Muscle layer of duodenum (tissue), 2 donors: ENCODE measurements around the gene AFF3.
"Not testable (repeated sequence)": the region's sequence is repeated elsewhere in the genome, so short reads cannot be mapped to it uniquely, and the experiment has no call there.

Source experiments
- H3K27ac ChIP-seq: one replicate; pipeline ENCODE4 v1.7.0; 2013; ENCODE audit warnings: mild to moderate bottlenecking, low read length
- H3K27me3 ChIP-seq: one replicate; pipeline ENCODE4 v1.7.0; 2013; ENCODE audit warnings: low read depth, mild to moderate bottlenecking, control low read depth, low read length
- H3K36me3 ChIP-seq, 2 donors: one replicate each; pipeline ENCODE4 v1.7.0; 2013; ENCODE audit warnings: low read length in 2 of 2, control low read depth in 1 of 2, mild to moderate bottlenecking in 1 of 2; ENCODE audit not compliant: insufficient read depth in 2 of 2, control insufficient read depth in 1 of 2
- H3K4me1 ChIP-seq, 2 donors: one replicate each; pipeline ENCODE4 v1.7.0; 2013; ENCODE audit warnings: low read length in 2 of 2, mild to moderate bottlenecking in 2 of 2, control low read depth in 1 of 2, moderate library complexity in 1 of 2; ENCODE audit not compliant: insufficient read depth in 2 of 2, control insufficient read depth in 1 of 2
- H3K4me3 ChIP-seq, 2 donors: one replicate each; pipeline ENCODE4 v1.7.0; 2013; ENCODE audit warnings: low read length in 2 of 2, low read depth in 1 of 2, mild to moderate bottlenecking in 1 of 2
- H3K9me3 ChIP-seq, 2 donors: one replicate each; pipeline ENCODE4 v1.7.0; 2013; ENCODE audit warnings: low read length in 2 of 2, control low read depth in 1 of 2, mild to moderate bottlenecking in 1 of 2; ENCODE audit not compliant: control insufficient read depth in 1 of 2
- donor health status: healthy.

AFF3 gene

DNA sequence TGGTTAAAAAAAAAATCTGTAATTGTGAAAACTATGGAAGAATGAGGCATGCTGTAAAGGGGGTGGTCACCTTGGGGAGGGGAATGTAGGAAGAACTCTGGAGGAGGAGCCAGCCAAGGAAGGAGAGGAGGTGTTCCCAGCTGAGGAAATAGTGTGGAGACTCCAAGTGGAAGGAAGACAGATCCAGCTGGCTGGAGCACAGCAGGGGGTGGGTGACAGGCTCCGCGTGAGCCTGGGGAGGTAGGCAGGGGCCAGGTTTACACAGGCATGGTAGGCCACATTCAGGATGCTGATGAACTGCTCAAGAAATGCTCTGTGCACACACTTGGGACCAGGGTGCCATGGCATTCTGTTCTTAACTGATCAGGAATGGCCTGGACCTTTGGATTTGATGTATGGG, 16.8 kb downstream of the AFF3 start:
- Histone ChIP-seq H3K36me3 (no peaks in the 10 kb centered on the region), H3K9me3 (no peaks in the 10 kb centered on the region), H3K27me3 (no peaks in the 10 kb centered on the region), H3K27ac (no peak overlapping the region), H3K4me3 (no peak overlapping the region), H3K4me1 (no peaks in the 10 kb centered on the region)

DNA sequence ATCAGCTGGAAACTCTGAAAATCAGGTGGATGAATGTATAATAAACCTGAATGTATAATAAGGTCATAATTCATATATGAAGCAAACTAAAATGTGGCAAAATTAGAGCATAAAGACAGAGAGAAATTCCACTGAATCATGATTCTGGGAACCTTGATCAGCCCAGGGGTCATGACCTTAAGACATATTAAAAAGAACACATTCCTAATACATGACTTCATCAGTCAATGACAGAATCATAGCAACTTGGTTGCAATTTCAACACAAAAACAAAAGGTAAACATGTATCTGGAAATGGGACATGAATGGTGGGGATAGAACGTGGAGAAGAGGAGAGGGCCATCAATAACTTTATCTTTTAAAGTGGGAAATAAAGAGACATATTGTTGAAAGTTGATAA, 17.6 kb downstream of the AFF3 start:
- Histone ChIP-seq H3K27ac (no peak overlapping the region), H3K9me3 (no peaks in the 10 kb centered on the region), H3K4me1 (no peaks in the 10 kb centered on the region), H3K4me3 (no peak overlapping the region), H3K27me3 (no peaks in the 10 kb centered on the region), H3K36me3 (no peaks in the 10 kb centered on the region)

DNA sequence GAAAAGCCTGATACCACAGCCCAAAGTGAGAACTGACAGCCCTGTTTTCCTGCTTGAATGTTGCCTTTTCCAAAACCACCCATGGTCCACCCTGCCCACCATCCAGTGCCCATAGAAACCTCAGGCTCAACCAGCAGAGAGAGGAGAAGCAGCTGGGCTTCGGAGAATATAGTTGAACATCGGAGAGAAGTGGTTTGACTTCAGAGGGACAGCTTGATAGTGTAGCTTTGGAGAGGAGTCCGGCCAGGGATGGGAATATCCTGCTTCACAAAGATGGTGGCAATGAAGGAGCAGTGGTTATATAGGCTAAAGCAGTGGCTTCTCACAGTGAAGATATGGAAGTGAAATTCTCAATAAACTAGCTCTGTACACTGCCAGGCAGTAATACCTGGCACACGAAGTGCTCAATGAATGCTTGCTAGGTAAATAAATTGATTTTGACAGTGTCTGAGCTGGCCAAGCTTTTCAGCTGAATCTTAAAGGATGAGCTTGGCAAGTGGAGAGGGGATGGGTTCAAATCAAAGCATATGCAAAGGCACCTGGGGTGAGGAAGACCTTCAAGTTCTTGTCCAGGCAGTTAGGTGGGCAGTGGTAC, 21.2 kb downstream of the AFF3 start:
- H3K4me1 ChIP-seq = no peaks in the 10 kb centered on the region
- no peaks in the 10 kb centered on the region for H3K9me3 ChIP-seq
- no peaks in the 10 kb centered on the region for H3K36me3 ChIP-seq
- no peak overlapping the region for H3K27ac ChIP-seq
- H3K27me3 ChIP-seq = no peaks in the 10 kb centered on the region
- no peak overlapping the region for H3K4me3 ChIP-seq

DNA sequence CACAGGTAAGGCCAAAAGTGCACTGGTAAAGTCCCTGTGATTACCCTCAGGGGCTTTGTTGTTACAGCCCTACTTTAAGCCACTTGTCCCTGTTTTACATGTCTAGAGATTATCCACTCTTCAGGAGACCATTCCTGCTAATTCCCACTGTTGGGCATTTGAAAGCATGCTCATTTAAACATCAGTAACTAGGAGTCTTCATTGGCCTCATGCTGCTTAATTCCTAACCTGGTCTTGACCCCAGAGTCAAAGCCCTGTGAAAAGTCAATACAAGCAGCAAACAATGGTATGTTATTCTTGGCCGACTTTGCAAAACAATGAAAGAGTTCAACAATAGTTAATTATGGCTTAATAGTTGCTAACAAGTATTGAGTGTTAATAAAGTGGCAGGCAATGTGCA, 23.2 kb downstream of the AFF3 start:
- no peak overlapping the region for H3K4me3 ChIP-seq
- H3K27me3 ChIP-seq = no peaks in the 10 kb centered on the region
- no peak overlapping the region for H3K27ac ChIP-seq
- H3K36me3 ChIP-seq = no peaks in the 10 kb centered on the region
- no peaks in the 10 kb centered on the region for H3K9me3 ChIP-seq
- H3K4me1 ChIP-seq = no peaks in the 10 kb centered on the region

DNA sequence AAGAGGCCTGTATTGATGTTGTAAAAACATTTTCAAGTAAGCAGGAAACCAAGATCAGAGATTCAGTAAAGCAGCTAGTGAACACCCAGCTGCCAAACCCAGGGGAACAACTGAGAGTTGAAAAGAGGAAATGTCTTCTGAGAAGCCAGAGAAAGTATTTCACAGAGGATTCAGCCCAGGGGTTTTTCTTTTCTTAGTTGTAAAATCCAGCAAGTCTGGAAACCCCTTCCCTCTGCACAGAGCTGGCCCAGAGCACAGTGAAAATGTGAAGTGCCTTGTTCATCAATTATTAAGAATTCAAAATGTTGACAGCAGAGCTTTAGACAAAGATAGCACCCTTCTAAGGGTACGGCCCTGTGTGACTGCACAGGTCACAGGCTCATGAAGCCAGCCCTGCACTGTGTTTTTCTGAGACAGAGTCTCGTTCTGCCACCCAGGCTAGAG, 28.4 kb downstream of the AFF3 start:
- no peak overlapping the region for H3K4me3 ChIP-seq
- no peaks in the 10 kb centered on the region for H3K36me3 ChIP-seq
- no peaks in the 10 kb centered on the region for H3K27me3 ChIP-seq
- H3K27ac ChIP-seq = no peak overlapping the region
- H3K9me3 ChIP-seq = no peaks in the 10 kb centered on the region
- H3K4me1 ChIP-seq = no peaks in the 10 kb centered on the region

DNA sequence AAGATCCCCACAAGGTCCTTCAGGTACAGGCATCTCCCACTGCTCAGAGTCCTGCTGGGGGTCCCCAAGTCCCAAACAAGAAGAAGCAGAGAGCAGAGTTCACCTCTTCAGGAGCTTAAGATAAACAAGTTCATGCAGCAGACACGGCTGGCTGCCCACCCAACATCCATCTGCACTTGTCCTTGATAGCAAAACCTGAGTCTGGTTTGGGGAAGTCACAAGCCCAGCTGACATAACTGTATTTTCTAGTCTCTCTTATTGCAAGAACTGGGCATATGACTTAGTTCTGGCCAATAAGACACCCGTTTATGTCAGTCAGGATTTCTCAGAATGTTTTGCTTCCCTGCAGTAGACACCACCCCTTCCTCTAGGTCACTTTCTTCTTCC, 31.8 kb downstream of the AFF3 start:
- Histone ChIP-seq H3K27ac (no peak overlapping the region), H3K36me3 (no peaks in the 10 kb centered on the region), H3K4me3 (no peak overlapping the region), H3K4me1 (peaks cover 0 to 14% of the 10 kb centered on the region in 2 donors), H3K9me3 (no peaks in the 10 kb centered on the region), H3K27me3 (no peaks in the 10 kb centered on the region)

DNA sequence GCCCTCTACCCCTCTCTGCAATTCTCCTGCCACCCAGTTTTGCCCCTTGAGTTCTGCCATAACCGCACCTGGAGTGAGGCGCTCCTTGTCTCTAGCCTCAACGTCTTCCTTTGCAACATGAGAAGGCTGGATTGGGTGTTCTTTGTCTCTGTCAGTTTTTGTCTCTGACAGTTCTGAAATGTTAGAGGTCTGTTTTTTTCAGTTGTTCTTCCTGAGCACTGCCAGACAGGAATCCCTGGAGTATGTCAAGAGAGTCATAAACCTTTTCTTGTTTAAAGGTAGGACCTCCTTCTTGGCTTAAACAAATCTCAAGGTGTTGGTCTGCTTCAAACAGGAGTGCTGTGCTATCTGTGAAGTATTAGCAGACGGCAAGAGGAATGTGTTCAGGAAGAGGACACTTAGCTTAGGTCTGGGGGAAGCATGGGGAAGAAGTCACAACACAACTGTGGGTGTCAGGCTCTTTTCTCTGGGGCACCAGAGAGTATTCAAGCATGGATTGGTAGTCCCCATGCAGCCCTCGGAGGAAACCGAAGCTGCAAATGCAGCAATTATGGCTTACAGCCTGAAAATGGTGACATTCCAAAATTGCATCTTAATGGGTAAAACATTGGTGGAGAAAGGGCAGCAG, 32.3 kb downstream of the AFF3 start:
- Histone ChIP-seq H3K27me3 (peaks cover 4% of the 10 kb centered on the region), H3K36me3 (no peaks in the 10 kb centered on the region), H3K4me3 (no peak overlapping the region), H3K4me1 (peaks cover 0 to 19% of the 10 kb centered on the region in 2 donors), H3K27ac (no peak overlapping the region), H3K9me3 (no peaks in the 10 kb centered on the region)

DNA sequence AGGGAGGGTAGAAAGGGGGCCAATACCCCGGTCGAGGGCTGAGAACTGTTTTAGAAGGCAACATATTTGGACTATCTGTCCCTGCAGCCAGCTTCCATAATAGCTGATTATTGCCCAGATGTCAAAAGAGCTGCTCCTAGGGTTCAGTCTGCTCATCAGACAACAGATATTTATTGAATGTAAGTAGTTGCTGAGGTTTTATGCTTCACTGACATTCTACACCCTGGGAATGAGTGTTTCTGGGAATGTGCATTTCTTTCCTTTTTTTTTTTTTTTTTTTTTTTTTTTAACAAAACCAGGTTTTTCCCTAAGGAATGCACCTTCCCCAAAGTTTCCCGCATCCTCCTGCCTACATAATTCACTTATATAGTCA, 33.8 kb downstream of the AFF3 start:
- H3K4me3 ChIP-seq, H3K27ac ChIP-seq, H3K27me3 ChIP-seq, H3K9me3 ChIP-seq, H3K36me3 ChIP-seq: not testable (repeated sequence)
- peaks cover 0 to 19% of the 10 kb centered on the region in 2 donors for H3K4me1 ChIP-seq

DNA sequence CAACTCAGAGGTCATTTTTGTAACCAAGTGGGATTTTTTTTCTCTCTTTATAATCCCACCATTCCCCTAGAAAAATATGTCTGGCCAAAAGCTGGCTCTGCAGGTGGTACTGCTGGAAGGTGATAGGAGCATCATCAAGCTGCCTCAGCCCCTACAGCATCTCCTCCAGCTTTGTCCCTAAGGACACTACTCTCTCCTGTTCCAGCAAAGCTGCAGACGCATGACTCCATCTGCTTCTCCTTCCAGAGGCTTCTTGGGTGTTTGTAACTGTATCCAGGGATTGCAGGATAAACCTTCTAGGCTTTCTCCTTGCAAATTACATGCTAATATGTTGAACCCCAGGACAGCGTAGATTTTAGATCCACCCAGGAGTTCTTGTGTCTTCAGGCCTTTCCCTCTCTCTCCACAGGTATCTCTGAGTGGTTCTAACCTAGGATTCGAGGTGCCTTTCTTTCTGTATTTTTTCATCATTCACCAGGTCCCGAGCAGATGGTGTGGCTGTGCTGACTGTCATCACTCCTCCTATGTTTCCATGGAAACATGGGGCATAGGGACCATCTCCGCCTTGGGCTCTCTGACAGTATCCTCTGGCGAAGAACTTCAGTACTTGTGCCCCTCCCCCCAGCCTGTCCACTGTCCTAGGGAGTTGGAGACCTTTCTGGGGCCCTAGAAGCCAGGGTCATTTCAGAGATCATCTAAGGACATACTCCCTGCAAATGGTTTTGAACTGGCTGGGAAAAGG, 34.3 kb downstream of the AFF3 start:
- peaks cover 4% of the 10 kb centered on the region for H3K27me3 ChIP-seq
- H3K4me3 ChIP-seq = no peak overlapping the region
- no peaks in the 10 kb centered on the region for H3K9me3 ChIP-seq
- no peaks in the 10 kb centered on the region for H3K36me3 ChIP-seq
- peaks cover 0 to 19% of the 10 kb centered on the region in 2 donors for H3K4me1 ChIP-seq
- H3K27ac ChIP-seq = no peak overlapping the region

DNA sequence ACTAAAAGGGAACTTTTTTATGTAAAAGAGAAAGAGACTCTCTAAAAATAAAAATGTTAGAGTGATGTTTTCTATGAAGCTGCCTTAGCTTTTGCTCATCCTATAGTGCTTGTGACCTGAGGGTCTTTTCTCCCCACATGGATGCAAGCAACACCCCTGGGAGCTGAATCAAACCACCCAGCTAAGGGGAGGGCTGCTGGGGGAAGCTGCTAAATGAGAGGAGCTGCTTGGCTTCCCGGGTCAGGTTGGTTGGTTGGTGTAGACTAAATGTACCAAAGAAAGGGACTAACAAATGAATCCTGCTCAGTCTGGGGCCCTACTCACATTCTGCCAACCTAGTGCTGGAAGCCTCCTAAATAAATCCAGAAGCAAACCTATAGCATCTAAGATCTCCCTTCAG, 35.0 kb downstream of the AFF3 start:
- H3K36me3 ChIP-seq = no peaks in the 10 kb centered on the region
- H3K4me1 ChIP-seq = peaks cover 0 to 19% of the 10 kb centered on the region in 2 donors
- no peaks in the 10 kb centered on the region for H3K9me3 ChIP-seq
- H3K27ac ChIP-seq = no peak overlapping the region
- no peak overlapping the region for H3K4me3 ChIP-seq
- H3K27me3 ChIP-seq = peaks cover 4% of the 10 kb centered on the region

DNA sequence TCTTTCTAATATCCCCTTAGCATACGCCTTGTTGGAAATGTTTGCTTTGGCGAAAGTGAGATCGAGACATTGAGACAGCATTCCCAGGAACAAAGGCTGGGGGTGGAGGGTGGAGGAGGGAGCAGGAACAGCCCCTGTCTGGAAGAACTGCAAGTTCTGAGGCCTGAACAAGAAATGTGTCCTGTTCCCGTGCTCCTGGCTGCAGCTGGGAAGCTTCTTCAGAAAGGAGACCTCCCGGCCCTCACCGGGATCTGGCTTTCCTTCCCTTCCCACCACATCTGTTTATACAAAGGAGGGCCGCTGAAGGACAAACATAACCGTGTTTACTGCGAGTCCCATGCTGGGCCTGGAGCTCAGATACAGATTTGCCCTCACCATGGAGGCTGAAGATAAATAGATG, 35.9 kb downstream of the AFF3 start:
- Histone ChIP-seq H3K9me3 (no peaks in the 10 kb centered on the region), H3K27ac (no peak overlapping the region), H3K27me3 (peaks cover 4% of the 10 kb centered on the region), H3K36me3 (no peaks in the 10 kb centered on the region), H3K4me3 (no peak overlapping the region), H3K4me1 (peaks cover 0 to 19% of the 10 kb centered on the region in 2 donors)
